Endothelial cell (in vitro differentiated cells): ENCODE results near the gene SNTN. TPM values are rescaled to one million over a fixed set of nuclear protein-coding genes. Genes with fewer than 3 reads are reported as not detected.

Experiments used
- DNase-seq: peaks from one replicate; pipeline ENCODE4 v3.0.0; 2021; ENCODE audit warnings: low spot score
- H3K27ac Mint-ChIP-seq: one replicate; pipeline ENCODE4 v1.8.0; 2021; ENCODE audit warnings: mixed read lengths, inconsistent platforms; ENCODE audit not compliant: unreplicated experiment
- H3K27me3 Mint-ChIP-seq: one replicate; pipeline ENCODE4 v1.8.0; 2021; ENCODE audit warnings: mild to moderate bottlenecking, moderate library complexity, mixed read lengths, inconsistent platforms; ENCODE audit not compliant: unreplicated experiment
- H3K36me3 Mint-ChIP-seq: one replicate; pipeline ENCODE4 v1.8.0; 2021; ENCODE audit warnings: mild to moderate bottlenecking, low read depth, mixed read lengths, inconsistent platforms; ENCODE audit not compliant: unreplicated experiment
- H3K4me1 Mint-ChIP-seq: one replicate; pipeline ENCODE4 v1.8.0; 2021; ENCODE audit warnings: mild to moderate bottlenecking, mixed read lengths, inconsistent platforms; ENCODE audit not compliant: unreplicated experiment
- H3K4me3 Mint-ChIP-seq: one replicate; pipeline ENCODE4 v1.8.0; 2021; ENCODE audit warnings: mild to moderate bottlenecking, mixed read lengths, inconsistent platforms; ENCODE audit not compliant: unreplicated experiment
- H3K9me3 Mint-ChIP-seq: one replicate; pipeline ENCODE4 v1.8.0; 2021; ENCODE audit warnings: mixed read lengths, inconsistent platforms; ENCODE audit not compliant: unreplicated experiment
- CTCF ChIP-seq: fragments of 200-600 bp; sonication (generic); IDR thresholded peaks from one replicate; pipeline ENCODE4 v1.5.0; 2021; ENCODE audit warnings: antibody characterized with exemption; ENCODE audit not compliant: unreplicated experiment
- total RNA-seq: library from RNA; stranded (reverse); fragmentation: NEBNext Ultra II Directional; extraction: Animal tissue kit (Norgen Biotek cat#: 25700); gene quantifications from one replicate; pipeline ENCODE4 v1.2.1, GENCODE V29; 2021; ENCODE audit not compliant: unreplicated experiment

The SNTN gene
- total RNA-seq, 1 donor from 2014 or later: not detected

GRCh38 chr3:63684081-63684480 is 31.6 kb downstream of the SNTN start:
- Mint-ChIP-seq H3K4me3 (no peak overlapping the region), H3K27me3 (no peaks in the 10 kb centered on the region), H3K4me1 (no peaks in the 10 kb centered on the region), H3K36me3 (no peaks in the 10 kb centered on the region), H3K9me3 (no peaks in the 10 kb centered on the region), H3K27ac (no peak overlapping the region)
- DNase-seq: no peak
- no peak for TF ChIP-seq CTCF

GRCh38 chr3:63685340-63685739 is 32.9 kb downstream of the SNTN start:
- H3K27me3 Mint-ChIP-seq: no peaks in the 10 kb centered on the region
- no peaks in the 10 kb centered on the region for H3K36me3 Mint-ChIP-seq
- H3K27ac Mint-ChIP-seq: no peak overlapping the region
- no peaks in the 10 kb centered on the region for H3K4me1 Mint-ChIP-seq
- H3K9me3 Mint-ChIP-seq: no peaks in the 10 kb centered on the region
- H3K4me3 Mint-ChIP-seq: no peak overlapping the region
- no peak for TF ChIP-seq CTCF
- no peak for DNase-seq

GRCh38 chr3:63687278-63688225 is 35.1 kb downstream of the SNTN start:
- TF ChIP-seq CTCF: no peak
- no peak overlapping the region for H3K27ac Mint-ChIP-seq
- no peak overlapping the region for H3K4me3 Mint-ChIP-seq
- H3K9me3 Mint-ChIP-seq: no peaks in the 10 kb centered on the region
- H3K4me1 Mint-ChIP-seq: no peaks in the 10 kb centered on the region
- H3K27me3 Mint-ChIP-seq: no peaks in the 10 kb centered on the region
- DNase-seq: no peak
- H3K36me3 Mint-ChIP-seq: no peaks in the 10 kb centered on the region

GRCh38 chr3:63689285-63689684 is 36.8 kb downstream of the SNTN start:
- no peak for TF ChIP-seq CTCF
- no peaks in the 10 kb centered on the region for H3K4me1 Mint-ChIP-seq
- no peak overlapping the region for H3K27ac Mint-ChIP-seq

DNA sequence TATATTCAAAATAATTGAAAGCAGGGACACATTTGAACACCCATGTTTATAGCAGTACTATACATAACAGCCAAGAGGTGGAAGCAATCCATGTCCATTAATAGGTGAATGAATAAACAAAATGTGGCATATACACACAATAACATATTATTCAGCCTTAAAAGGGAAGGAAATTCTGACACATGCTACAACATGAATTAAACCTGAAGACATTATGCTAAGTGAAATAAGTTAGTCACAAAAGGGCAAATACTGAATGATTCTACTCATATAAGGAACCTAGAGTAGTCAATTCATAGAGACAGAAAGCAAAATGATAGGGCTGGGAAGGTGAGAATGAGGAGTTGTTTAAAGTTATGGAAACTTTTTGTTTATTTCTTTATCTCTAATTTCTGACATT is 40.9 kb downstream of the SNTN start:
- H3K36me3 Mint-ChIP-seq: peaks cover 4% of the 10 kb centered on the region
- peaks cover 5% of the 10 kb centered on the region for H3K9me3 Mint-ChIP-seq
- no peak overlapping the region for H3K27ac Mint-ChIP-seq
- no peak overlapping the region for H3K4me3 Mint-ChIP-seq
- peaks cover 7% of the 10 kb centered on the region for H3K4me1 Mint-ChIP-seq
- peaks cover 2% of the 10 kb centered on the region for H3K27me3 Mint-ChIP-seq
- no peak for TF ChIP-seq CTCF
- no peak for DNase-seq

More at GRCh38 chr3:63689285-63689684, 36.8 kb downstream of the SNTN start:
- no peak for DNase-seq
- H3K4me3 Mint-ChIP-seq: no peak overlapping the region
- peaks cover 4% of the 10 kb centered on the region for H3K36me3 Mint-ChIP-seq
- H3K27me3 Mint-ChIP-seq: no peaks in the 10 kb centered on the region
- peaks cover 5% of the 10 kb centered on the region for H3K9me3 Mint-ChIP-seq
